ENCODE measurements around the gene RASGRP2.

The RASGRP2 gene

GRCh38 chr11:64677441-64678023 lies 66.4 kb downstream of the RASGRP2 start:
- no peak for TF ChIP-seq CTCF (IDR thresholded peaks at IDR 0.05; ENCODE audit: low read depth, low read length)
- Histone ChIP-seq H3K9me3 (ENCODE audit: severe bottlenecking) (no peaks in the 10 kb centered on the region), H3K4me3 (ENCODE audit: low read depth, low read length) (no peak overlapping the region), H3K27ac (peak overlapping the region; percentile 31), H3K36me3 (no peaks in the 10 kb centered on the region), H3K27me3 (ENCODE audit: insufficient read depth, low read depth, severe bottlenecking) (no peaks in the 10 kb centered on the region)
- peak; percentile 63 for DNase-seq

Data from WERI-Rb-1 (cell line).